ENCODE data around the gene SLC30A9.

SLC30A9 gene

GRCh38 chr4:41999321-41999720, 9.0 kb downstream of the SLC30A9 start:
- no peak for TF ChIP-seq CTCF (IDR thresholded peaks at IDR 0.05; ENCODE audit: low read depth, low read length)

DNA sequence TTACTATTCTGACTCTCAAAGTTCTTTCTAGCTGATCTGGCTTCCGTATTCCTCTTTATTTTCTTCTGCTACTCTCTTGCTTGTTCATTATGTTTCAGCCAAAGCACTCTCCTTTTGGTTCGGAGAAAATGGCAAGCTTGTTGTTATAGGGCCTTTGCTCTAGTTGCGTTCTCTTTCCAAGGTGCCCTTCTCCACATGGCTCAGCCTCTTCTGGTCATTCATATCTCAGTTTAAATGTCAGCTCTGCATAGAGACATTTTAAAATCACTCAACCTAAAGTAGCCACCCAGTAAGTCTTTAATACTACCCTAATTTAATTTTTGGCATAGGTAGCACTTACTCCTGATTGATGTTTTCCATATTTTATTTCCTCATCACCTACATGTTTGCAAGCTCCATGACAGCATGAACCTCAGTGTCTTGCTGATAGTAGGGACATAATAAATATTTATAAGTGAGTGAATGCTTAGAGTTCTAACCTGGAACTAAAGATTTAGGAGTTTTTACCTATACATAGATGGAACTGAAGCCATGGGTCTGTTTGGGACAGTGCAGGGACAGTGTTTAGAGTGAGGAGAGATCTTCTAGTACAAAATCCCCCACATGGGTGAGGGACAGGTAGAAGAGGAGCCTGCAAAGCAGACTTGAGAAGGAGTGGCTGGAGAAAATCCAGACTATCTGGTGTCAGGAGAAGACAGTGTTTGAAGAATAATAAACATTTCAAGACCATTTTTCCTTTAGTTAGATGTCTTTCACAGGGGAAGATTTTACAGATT, 17.9 kb downstream of the SLC30A9 start:
- no peak for DNase-seq (ENCODE audit: extremely low read depth, low read depth)
- no peak for TF ChIP-seq CTCF (IDR thresholded peaks at IDR 0.05; ENCODE audit: low read depth, low read length)

More at GRCh38 chr4:41999321-41999720, 9.0 kb downstream of the SLC30A9 start:
- no peak for DNase-seq (ENCODE audit: extremely low read depth, low read depth)

GRCh38 chr4:42015438-42015837, 25.1 kb downstream of the SLC30A9 start:
- no peak for TF ChIP-seq CTCF (IDR thresholded peaks at IDR 0.05; ENCODE audit: low read depth, low read length)
- DNase-seq (ENCODE audit: extremely low read depth, low read depth) = no peak

- DNase-seq (ENCODE audit: extremely low read depth, low read depth) = no peak
These were observed 28.1 kb downstream of the SLC30A9 start for GRCh38 chr4:42018451-42018850.

GRCh38 chr4:42048394-42048793, 58.1 kb downstream of the SLC30A9 start:
- no peak for TF ChIP-seq CTCF (IDR thresholded peaks at IDR 0.05; ENCODE audit: low read depth, low read length)
- DNase-seq (ENCODE audit: extremely low read depth, low read depth) = no peak

More at GRCh38 chr4:42018451-42018850, 28.1 kb downstream of the SLC30A9 start:
- no peak for TF ChIP-seq CTCF (IDR thresholded peaks at IDR 0.05; ENCODE audit: low read depth, low read length)

DNA sequence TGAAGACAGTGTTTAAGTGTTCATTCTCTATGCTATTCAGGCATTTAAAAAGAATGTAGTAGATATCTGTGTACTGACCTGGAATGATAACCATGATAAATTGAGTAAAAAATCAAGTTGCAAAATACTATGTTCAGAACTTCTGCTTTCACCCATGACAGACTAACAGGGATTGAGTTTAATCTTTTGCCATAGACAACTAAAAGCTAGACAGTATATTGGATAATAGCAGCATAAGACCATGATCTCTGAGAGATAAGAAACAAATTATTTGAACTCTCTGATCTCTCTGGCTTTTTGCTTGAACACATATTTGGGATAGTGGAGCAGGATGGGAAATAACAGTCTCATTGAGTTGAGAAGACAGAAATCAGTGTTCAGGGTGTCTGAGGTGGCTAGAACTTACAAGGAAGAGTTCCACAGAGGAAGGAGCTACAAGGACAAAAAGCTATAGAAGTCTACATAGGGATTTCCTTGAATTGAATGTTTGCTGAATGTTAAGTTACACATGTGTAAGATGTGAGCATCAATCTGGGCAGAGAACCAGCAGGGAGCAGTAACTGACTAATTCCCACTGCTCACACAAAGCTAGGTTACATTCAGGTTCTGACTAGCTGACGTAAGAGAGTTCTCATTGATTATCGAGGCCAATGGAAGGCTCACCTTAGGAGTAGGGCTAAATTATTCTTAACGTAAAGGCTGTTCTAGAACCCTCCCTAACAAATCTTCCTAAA, 60.4 kb downstream of the SLC30A9 start:
- DNase-seq (ENCODE audit: extremely low read depth, low read depth) = no peak

More for the DNA sequence above, 60.4 kb downstream of the SLC30A9 start:
- TF ChIP-seq CTCF (IDR thresholded peaks at IDR 0.05; ENCODE audit: low read depth, low read length) = no peak
